Brain microvascular endothelial cell (primary cell): ENCODE measurements around the gene RAB25.

Experiments used
- DNase-seq: peaks from one replicate; pipeline ENCODE4 v3.0.0-alpha.2; 2020
- H3K27ac ChIP-seq: fragments of 250-450 bp; sonication (Bioruptor Pico); 2 replicates; pipeline ENCODE4 v1.5.1; 2020; ENCODE audit warnings: mild to moderate bottlenecking, moderate library complexity
- H3K27me3 ChIP-seq: fragments of 250-450 bp; sonication (Bioruptor Pico); replicated peaks from 2 replicates; pipeline ENCODE4 v1.5.1; 2020; ENCODE audit warnings: mild to moderate bottlenecking
- H3K36me3 ChIP-seq: fragments of 250-450 bp; sonication (Bioruptor Pico); replicated peaks from 2 replicates; pipeline ENCODE4 v1.5.1; 2020; ENCODE audit warnings: mild to moderate bottlenecking
- H3K4me3 ChIP-seq: 2 replicates; pipeline ENCODE4 v1.5.1; 2011; ENCODE audit warnings: low read depth, mild to moderate bottlenecking, control low read depth, low read length, moderate library complexity
- in situ Hi-C: cut with HindIII; loops from 2 replicates; pipeline ENCODE4 v1.10.0; 2017; ENCODE audit warnings: low sequenced_read_pairs, low pct_ligation_motif_present
- TF ChIP-seq, protein P1 (sequence below): IDR thresholded peaks from 2 replicates; pipeline ENCODE4 v1.5.1; 2011; ENCODE audit warnings: low read depth, mild to moderate bottlenecking, moderate library complexity, low read length, control low read depth, inconsistent platforms; ENCODE audit errors: missing control alignments

Gene RAB25

DNA sequence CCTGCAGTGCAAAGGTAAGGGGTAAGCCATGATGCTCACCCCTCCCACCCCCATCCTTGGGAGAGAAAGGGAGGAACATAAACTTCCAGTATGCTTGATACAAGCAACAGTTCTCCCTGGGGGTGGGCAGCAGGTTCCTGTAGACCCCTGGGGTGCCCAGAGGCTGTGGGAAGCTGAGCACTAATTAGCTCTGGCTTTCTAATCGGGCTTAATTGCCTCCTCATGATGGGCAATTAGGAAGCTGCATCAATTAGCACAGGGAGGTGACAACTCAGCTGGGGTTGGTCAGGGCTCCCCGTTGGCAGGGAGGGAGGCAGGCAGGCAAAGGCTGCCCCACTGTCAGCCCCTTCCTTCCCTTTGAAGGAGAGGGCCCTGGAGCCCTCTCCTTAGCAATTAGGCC is 37.8 kb downstream of the RAB25 start:
- Histone ChIP-seq H3K4me3 (no peak overlapping the region), H3K36me3 (no peaks in the 10 kb centered on the region), H3K27me3 (no peaks in the 10 kb centered on the region), H3K27ac (no peak overlapping the region)
- in situ Hi-C loops, result no loop called here
- DNase-seq, result no peak
- TF ChIP-seq, protein P1, sequence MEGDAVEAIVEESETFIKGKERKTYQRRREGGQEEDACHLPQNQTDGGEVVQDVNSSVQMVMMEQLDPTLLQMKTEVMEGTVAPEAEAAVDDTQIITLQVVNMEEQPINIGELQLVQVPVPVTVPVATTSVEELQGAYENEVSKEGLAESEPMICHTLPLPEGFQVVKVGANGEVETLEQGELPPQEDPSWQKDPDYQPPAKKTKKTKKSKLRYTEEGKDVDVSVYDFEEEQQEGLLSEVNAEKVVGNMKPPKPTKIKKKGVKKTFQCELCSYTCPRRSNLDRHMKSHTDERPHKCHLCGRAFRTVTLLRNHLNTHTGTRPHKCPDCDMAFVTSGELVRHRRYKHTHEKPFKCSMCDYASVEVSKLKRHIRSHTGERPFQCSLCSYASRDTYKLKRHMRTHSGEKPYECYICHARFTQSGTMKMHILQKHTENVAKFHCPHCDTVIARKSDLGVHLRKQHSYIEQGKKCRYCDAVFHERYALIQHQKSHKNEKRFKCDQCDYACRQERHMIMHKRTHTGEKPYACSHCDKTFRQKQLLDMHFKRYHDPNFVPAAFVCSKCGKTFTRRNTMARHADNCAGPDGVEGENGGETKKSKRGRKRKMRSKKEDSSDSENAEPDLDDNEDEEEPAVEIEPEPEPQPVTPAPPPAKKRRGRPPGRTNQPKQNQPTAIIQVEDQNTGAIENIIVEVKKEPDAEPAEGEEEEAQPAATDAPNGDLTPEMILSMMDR, result no peak

DNA sequence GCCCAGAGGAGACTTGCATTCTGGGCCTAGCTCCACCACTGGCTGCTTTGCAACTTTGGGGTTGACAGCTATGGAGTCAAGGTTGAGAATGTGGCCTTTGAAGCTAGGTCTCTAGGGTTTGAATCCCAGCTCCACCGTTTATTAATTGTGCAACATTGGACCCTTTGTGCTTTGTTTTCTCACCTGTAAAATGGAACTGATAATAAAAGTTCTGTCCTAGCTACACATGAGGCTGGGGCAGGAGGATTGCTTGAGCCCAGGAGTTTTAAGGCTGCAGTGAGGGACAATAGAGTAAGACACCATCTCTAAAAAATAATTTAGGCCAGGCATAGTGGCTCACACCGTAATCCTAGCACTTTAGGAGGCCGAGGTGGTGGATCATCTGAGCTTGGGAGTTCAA is 38.3 kb downstream of the RAB25 start:
- H3K4me3 ChIP-seq, result no peak overlapping the region
- H3K27ac ChIP-seq, result no peak overlapping the region
- no peaks in the 10 kb centered on the region for H3K27me3 ChIP-seq
- DNase-seq, result no peak
- no peaks in the 10 kb centered on the region for H3K36me3 ChIP-seq
- in situ Hi-C loops, result no loop called here
- TF ChIP-seq, protein P1, result no peak

DNA sequence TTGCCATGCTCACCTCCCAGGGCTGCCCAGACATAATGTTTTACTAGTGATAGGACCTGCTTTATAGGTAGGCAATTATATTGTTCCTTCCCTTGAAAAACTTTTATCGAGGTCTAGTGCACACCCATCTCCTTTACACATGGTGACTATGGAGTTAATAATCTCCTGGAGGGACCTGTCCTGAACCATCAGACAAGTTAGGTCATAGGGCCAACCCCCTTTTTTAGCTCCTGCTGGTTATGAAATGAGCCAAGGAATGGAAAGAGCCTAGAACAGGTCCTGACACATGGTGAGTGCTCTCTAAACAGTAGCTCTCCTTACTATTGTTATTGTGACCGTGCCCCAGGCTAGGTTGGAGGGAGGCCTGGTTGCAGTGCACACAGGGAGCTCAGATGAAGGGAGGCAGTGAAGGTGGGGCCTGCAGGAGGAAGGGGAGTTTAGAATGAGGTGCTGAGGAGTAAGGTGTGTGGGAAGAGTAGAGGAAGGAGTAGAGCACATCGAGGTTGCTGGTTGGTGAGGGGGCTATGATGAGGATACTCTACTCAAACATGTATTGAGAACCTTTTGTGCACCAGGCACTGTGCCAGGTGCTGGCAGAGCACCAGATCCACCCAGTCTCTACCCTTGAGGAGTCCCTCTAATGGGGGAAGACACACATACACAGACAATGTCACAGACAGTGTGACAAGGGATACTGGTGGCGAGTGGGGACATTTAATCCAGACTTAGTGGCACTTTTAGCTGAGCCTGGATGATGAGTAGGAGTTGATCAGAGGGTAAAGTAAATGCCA is 39.4 kb downstream of the RAB25 start:
- no peak overlapping the region for H3K27ac ChIP-seq
- H3K27me3 ChIP-seq, result no peaks in the 10 kb centered on the region
- DNase-seq, result no peak
- H3K36me3 ChIP-seq, result no peaks in the 10 kb centered on the region
- in situ Hi-C loops, result no loop called here
- TF ChIP-seq, protein P1, result no peak
- no peak overlapping the region for H3K4me3 ChIP-seq

DNA sequence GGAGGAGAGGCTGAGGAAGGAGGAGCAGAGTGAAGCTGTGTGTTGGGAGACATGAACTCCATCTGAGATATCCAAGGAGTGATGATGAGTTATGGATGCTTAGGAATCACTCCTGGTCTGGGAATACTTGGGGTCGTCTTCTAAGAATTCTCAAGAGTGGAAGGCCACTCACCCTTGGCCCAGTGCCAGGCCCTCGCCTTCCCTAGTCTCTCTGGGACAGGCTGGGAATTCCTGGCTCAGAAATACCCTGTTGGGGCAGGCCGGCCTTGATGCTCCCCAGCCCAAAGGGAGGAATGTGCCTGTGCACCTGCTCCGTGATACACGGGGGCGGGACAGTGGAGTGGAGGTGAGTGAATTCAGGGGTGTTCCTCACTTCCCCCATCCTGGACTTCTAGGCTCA is 40.9 kb downstream of the RAB25 start:
- Histone ChIP-seq H3K27me3 (no peaks in the 10 kb centered on the region), H3K27ac (no peak overlapping the region), H3K36me3 (no peaks in the 10 kb centered on the region), H3K4me3 (no peak overlapping the region)
- in situ Hi-C loops, result no loop called here
- no peak for DNase-seq
- TF ChIP-seq, protein P1, result no peak

DNA sequence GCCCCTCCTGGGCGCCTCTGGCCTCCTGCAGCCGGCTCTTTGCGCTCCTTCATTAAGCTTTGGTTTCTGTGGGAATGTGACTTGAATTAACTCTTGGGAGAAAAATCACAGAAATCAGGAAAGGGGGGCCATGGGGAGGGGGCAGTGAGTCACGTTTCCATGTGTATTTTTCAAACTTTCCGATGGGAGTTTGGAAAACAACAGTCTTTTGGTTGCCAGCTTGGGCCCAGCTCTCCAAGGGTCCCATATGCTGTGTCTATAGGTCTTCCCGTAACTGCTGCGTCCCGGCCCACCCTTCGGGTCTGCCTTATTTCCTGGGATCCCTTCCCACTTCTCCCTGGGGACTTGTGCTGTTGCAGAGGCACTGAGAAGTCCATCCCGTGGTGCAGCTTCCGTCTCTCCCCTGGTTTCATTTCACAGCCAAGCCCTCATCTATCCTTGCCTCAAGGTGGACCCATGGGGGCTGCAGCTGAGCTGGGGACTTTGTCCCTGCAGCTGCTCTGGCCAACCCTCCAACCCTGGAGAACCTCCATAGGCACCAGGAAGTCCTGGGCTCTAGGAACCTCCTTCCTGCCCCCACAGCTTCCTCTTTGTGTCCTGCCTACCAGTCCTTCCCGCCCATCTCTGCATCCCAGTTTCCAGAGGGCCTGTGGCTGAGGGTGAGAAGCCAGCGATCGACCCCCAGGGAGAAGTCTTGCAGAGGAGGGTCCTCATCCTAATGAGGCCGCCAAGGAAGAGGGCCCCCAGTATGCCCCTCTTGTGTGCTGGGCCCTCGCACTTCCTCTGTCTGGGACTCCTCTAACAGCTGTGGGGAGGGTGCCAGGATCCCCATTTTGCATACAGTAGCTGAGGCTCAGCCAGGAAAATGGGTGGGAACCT is 41.9 kb downstream of the RAB25 start:
- no peak for DNase-seq
- TF ChIP-seq, protein P1, result no peak
- in situ Hi-C loops, result no loop called here
- no peaks in the 10 kb centered on the region for H3K36me3 ChIP-seq
- H3K4me3 ChIP-seq, result no peak overlapping the region
- peak overlapping the region; percentile 67 for H3K27ac ChIP-seq
- H3K27me3 ChIP-seq, result no peaks in the 10 kb centered on the region
